GM21528 (cell line): Measurements from ENCODE around the gene FBXO36.
A peak's percentile ranks its signal among the peaks of the same experiment; 100 is the strongest.
"Not testable (repeated sequence)": the region's sequence is repeated elsewhere in the genome, so short reads cannot be mapped to it uniquely, and the experiment has no call there.

Source experiments
- ATAC-seq: cut with Tn5 transposase; IDR thresholded peaks from one replicate; pipeline ENCODE4 v1.9.1; 2021; ENCODE audit warnings: mild to moderate bottlenecking, moderate library complexity; ENCODE audit not compliant: unreplicated experiment, low FRiP score

FBXO36 gene

GRCh38 chr2:229910147-229910831 lies 12.0 kb upstream of the FBXO36 start:
- ATAC-seq = no peak

- peak; percentile 67 for ATAC-seq
Observed at GRCh38 chr2:229910832-229911412, 11.4 kb upstream of the FBXO36 start.

- no peak for ATAC-seq
Observed at GRCh38 chr2:229914171-229914570, 8.1 kb upstream of the FBXO36 start.

GRCh38 chr2:229917793-229918192 lies 4.5 kb upstream of the FBXO36 start:
- ATAC-seq = no peak

GRCh38 chr2:229920011-229920641 lies 2.2 kb upstream of the FBXO36 start:
- ATAC-seq = no peak

GRCh38 chr2:229921101-229921891 lies 1.0 kb upstream of the FBXO36 start:
- peak; percentile 23 for ATAC-seq

- peak; percentile 72 for ATAC-seq
Observed at GRCh38 chr2:229921892-229922448, 333 bp upstream of the FBXO36 start, which contains the start of gene TRIP12. TRIP12 (minus strand) TSS chr2:229922009; CDS start chr2:229880079, 41,930 bp downstream.

DNA sequence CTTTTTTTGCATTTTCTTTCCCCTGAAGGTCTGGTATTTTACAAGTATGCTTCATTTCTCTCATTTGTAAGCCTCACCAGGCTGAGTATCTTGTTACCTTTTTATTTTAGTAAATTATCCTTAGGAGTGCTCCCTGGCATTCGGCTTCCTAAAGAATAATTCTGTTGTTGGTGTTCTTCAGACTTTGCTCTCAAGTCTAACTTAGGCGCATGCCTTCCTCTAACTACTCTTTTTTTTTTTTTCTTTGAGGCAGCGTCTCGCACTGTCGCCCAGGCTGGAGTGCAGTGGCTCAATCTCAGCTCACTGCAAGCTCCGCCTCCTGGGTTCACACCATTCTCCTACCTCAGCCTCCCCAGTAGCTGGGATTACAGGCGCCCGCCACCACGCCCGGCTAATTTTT lies 2.2 kb downstream of the FBXO36 start:
- ATAC-seq = not testable (repeated sequence)

DNA sequence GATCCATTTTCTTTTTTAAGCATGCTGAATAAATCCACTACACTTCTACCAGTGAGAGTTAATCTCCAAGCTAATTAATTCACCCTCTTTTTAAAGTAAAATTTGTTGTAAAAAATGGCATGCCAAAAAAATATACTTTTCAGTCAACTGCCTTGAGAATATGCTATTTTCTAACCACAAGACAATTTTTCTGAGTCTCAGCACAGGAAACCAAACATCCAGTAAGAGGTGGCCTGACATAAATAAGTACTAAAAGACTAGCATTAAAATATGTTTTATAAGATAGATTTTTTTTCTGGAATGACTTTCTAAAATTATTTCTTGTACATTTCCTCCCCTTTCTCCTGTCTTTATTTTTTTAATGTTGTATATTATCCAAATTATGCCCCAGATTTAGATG lies 2.9 kb downstream of the FBXO36 start:
- no peak for ATAC-seq

GRCh38 chr2:229927817-229928321 lies 5.6 kb downstream of the FBXO36 start:
- ATAC-seq = no peak

- ATAC-seq = no peak
Observed at GRCh38 chr2:229930656-229931055, 8.4 kb downstream of the FBXO36 start.

GRCh38 chr2:229931241-229931640 lies 8.9 kb downstream of the FBXO36 start:
- ATAC-seq = no peak

GRCh38 chr2:229937537-229937936 lies 15.2 kb downstream of the FBXO36 start:
- ATAC-seq = no peak

GRCh38 chr2:229942671-229943070 lies 20.4 kb downstream of the FBXO36 start:
- no peak for ATAC-seq

GRCh38 chr2:229943171-229943570 lies 20.9 kb downstream of the FBXO36 start:
- no peak for ATAC-seq

DNA sequence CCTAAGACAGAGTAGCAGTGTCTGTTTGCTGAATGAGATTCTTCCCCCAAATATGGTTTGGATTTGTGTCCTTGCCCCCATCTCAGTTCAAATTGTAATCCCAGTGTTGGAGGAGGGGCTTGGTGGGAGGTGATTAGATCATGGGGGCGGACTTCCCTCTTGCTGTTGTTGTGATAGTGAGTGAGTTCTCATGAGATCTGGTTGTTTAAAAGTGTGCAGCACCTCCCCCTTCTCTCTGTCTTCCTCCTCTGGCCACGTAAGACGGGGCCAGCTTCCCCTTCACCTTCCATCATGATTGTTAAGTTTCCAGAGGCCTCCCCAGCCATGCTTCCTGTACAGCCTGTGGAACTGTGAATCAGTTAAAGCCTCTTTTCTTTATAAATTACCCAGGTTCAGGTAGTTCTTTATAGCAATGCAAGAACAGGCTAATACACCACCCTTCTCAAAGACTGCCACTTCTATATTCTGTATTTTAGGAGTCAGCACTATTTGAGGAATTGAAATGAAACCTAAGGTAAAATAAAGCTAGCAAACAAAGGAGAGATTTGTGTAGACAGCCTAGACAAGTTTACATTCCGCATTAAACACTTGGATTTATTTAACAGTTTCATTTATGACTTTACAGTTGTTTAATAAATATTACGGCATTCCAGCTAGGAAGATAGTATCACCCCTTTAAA lies 21.6 kb downstream of the FBXO36 start:
- ATAC-seq = no peak

GRCh38 chr2:229945975-229946374 lies 23.7 kb downstream of the FBXO36 start:
- no peak for ATAC-seq

GRCh38 chr2:229947544-229947943 lies 25.2 kb downstream of the FBXO36 start:
- ATAC-seq = no peak

- ATAC-seq = no peak
Observed at GRCh38 chr2:229952256-229952835, 30.0 kb downstream of the FBXO36 start.

DNA sequence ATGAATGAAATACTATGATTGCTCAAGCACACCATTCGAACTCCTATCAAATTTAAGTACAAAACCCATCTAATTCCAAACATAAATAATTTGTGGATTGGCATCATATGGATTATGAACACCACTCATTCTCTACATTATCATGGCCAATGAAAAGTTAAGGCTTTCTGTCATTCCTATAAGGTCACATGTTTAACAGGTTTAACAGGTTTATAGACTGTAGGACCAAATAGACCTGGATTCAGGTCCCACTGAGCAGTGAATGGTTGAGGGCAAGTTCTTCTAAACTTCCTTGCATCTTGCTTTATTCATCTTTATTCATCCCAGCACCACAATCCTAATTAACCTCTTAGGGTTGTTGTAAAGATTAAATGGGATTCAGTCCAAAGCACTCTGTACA lies 33.4 kb downstream of the FBXO36 start:
- no peak for ATAC-seq
